NCI-H524 treated with DMSO at 0.1 percent for 48 hours (cell line): ENCODE results near the gene PCP4.

Source experiments
- DNase-seq: peaks from one replicate; lab custom pipeline; 2025; lab: John Stamatoyannopoulos, UW

The PCP4 gene

DNA sequence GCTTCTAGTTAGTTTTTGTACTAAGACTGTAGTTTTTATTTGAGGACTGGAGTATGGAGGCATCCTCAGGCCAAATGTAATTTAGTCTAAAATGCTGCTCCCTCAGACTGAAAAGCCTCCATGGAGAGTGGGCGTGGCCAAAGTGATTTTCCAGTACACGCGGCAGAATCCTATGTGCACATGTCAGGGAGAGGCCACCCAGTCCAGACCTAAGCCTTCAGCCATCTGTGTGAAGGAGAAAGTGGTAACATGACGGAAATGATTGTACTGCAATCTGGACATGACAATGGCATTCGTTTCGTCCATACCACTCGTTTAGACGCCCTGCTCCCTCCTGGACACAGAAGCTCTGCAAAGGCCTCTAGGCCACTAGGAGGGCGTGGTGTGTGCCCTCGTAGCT, 56.2 kb downstream of the PCP4 start:
- DNase-seq: no peak

DNA sequence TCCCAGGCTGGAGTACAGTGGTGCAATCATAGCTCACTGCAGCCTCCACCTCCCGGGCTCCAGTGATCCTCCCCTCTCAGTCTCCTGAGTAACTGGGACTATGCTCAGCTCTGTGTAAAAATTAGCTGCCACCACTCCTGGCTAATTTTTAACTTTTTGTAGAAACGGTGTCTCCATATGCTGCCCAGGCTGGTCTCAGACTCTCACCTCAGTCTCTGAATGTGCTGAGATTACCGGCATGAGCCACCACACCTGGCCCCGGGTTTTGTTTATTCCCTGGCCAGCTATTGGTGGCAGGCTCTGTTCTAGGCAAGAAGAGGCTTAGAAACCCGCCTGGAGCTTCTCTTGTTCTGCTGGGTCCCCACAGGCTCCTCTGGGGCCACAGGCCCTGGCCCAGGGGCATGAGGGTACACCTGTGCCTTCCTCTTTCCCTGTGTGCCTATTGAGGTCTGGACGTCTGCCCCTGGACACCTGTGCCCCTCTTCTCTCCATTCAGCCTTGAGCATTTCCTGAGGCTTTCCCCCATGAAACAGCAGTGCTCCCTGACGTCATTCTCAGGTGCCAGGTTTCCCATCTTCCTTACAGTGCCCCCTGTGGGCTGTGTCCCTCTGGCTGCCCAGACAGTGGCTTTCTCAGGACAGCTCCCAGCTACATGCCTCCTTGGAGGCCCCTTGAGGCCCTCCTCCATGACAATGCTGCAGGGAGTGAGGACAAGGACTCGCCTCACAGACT, 57.5 kb downstream of the PCP4 start:
- DNase-seq: no peak

DNA sequence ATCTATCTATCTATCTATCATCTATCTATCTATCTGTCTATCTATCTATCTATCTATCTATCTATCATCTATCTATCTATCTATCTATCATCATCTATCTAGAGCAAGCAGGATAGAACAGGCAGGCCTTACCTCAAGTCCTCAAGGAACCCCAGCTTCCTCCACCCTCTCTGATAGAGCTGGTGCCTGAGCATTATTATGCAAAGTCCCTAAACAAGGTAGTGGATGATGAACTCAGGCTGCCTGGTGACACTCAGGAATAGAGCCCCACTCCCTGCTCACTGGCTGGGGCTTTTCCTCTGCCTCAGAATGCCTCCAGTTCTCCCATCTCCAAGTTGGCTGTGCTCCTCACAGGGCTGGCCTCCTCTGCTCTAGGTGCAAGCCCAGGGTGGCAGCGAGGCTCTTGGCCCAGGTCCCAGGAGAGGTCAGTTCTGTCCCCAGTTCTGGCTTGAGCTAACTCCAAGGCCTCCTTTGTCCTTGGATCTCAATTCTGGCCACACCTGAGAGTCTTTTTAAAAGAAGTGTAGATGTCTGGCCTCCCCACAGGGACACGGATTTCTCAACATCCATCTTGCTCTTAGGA, 60.2 kb downstream of the PCP4 start:
- DNase-seq: no peak

DNA sequence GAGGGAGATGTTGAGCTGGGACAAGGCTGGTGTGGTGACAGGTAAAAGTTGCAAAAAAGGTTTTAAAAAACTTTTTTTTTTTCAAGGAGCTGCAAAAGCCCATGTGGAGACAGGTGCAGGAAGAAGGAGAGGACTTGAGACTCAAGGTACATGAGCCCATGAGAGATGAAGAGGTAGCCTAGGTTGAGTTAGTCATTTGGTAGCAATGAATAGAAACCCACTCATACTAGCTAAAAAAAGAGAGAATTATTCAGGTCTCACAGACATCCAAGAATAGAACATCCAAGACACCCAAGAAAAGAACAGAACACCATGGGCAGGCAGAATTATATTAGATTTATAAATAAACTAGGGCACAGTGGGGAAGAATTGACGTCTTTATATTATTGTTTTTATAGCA, 65.1 kb downstream of the PCP4 start:
- no peak for DNase-seq

DNA sequence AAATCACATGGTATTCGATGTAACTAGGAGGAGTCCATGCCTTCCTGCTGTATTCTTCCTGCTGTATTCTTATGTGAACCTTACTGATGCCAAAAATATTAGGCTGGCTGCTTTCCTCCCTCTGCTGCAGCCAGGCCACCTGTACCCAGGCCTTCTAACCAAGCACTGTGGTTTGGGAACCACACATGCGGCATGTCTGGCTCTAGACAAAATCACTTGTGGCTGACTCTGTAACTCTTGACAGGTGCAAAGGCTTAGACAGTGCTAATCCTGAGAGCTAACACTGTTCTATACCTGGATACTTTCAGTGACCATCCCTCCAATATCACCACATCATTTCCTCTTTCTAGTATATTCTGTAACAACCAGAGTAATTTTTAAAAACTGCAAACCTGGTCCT, 67.7 kb downstream of the PCP4 start:
- no peak for DNase-seq

DNA sequence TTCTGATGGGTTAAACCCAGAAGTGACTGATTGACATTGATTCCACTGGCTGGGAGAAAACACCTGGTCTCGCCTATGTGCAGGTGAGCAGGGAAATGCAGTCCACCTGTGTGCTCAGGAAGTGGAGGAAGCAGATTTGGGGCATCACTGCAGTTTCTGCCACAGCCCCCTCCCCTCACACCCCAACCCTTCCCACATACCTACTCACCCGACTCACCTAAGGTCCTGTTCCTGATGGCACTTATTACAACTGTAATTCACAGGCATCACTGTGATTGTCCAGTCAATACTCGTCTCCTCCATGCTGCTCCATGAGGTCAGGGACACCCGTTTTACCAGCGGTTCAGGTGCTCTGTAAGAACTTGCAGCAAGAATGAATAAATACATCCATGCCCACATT, 68.5 kb downstream of the PCP4 start:
- no peak for DNase-seq

DNA sequence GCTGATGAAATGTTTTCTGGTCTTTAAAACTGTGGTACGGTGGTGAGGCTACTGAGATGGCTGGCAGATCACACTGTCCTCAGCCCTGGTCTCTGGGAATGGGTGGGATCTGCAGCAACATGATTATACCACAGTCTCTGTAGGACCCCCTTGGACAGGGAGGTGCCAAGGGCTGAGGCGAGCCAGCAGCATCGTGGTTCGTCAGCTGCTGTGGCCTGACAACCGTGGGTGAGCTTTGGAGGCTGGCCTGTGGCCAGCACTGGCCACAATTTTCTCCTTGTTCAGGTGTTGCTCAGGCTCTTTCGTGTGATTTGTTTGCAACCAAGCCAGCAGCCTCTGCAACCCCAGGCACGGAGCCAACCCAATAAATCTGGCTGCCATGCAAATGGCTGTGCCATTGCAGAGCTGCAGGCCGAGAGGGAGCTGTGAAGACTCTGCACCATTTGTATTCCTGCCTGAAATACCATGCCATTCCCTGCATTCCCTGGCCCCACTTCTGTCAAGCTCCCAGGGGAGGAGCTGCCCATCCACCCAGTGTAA, 70.9 kb downstream of the PCP4 start:
- DNase-seq: no peak

DNA sequence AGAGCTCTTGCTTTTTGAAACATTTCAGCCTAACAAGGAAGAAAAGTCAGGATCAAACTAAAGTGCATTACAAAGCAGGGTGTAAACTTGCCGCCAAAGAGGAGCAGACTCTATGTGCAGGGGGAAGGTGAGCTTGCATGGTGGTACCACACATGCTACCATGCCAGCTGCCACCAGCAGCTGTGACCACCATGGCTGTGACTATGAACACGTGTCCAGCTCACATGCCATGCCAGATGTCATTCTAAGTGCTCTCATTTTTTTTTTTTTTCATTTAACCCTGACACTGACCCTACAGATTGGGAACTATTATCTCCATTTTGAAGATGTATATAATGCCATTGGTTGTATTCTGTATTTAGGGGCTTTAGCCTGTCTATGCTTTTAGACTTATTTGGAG, 79.0 kb downstream of the PCP4 start:
- DNase-seq: peak; percentile 57

DNA sequence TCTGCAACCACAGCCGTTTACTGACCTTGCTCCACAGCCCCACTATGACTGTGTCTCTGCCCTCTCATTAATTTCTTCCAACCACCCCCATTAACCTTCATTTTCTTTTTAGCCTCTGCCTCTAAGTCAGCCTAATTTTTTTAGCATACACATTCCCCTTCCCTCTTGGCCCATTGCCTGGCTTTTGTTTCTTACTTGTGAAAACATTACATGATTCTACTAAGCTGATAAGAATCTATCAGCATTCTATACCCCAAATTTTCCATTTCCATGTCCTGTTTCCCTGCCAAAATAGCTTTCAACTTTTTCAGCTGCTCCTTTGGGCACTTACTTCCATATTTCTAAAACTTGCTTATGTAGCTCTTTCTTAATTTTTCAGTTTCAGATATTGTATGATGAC, 79.8 kb downstream of the PCP4 start:
- DNase-seq: no peak

DNA sequence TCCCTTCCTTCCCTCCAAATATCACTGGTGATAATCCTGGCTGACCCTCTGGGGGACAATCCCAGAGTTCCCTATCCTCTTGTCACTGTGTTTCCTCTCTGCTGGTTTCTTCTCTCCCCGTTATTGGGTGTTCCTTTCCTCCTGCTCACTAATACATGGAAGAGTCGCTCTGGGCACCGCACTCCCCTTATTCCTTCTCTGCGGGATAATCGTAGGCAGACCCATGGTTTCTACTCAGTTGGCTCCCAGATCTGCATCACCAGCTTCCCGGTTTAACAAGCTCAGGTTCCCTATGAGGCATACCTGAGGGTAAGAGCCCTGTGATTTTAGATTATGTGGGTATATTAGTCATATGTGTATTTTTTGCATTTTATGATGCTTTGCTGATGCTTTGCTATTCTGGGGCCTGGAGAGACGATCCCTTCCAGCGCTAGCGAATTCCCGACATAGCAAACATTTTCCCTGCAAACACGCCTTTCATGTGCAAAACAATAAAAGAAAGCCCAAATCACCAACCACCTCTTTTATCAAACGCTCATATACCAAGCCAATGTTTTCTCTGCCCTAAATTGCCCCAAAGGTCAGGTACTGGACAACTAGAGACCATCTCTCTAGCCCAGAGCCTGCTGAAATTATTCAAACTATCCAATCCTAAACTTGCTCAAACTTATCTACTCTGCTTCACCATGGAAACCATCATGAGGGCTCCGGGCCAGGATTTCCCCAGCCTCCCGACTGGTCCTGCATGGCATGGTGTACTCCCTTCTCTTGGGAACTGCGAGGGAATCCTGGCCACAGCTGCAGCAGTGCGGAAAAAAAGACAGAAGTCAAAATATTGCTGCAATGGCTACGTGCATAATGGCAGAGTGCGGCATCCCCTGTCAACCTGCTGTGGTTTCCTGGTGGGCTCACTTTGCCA, 84.2 kb downstream of the PCP4 start:
- no peak for DNase-seq

DNA sequence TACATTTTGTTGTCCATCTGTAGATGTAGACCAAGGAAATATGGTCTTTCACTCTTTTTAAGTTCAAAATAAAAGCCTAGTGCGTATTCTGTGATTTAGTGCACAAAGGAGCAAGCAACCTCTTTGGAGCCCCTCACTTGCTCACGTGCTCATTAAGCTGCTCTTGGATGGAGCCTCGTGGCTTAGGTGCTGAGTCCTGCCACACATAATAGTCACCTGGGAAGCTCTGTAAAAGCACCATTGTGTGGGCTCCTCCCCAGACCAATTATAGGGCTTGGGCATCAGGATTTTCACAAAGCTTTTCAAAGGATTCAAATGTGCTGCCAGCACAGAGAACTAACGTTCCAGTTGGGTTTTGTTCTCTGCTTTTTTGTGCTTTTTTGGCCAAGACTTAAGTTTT, 85.0 kb downstream of the PCP4 start:
- DNase-seq: no peak

DNA sequence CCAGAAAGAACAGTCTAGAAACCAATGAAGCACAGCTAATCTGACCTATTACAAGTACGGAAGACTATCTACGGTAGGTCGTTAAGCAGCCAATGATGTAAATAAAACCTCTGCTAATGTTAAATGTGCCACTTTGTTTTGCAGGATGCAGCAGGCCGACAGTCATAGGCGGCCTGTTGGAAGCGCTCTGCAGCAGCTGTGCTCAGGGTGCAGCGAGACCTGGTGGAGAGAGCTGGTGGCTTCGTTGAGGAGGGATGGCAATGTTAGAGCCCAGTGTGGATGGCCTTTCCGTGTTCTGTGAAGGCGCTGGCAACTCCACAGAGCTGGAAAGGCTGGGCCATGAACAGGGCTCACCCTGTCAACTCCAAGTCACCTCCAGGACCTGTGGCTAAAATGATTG, 87.3 kb downstream of the PCP4 start:
- no peak for DNase-seq

DNA sequence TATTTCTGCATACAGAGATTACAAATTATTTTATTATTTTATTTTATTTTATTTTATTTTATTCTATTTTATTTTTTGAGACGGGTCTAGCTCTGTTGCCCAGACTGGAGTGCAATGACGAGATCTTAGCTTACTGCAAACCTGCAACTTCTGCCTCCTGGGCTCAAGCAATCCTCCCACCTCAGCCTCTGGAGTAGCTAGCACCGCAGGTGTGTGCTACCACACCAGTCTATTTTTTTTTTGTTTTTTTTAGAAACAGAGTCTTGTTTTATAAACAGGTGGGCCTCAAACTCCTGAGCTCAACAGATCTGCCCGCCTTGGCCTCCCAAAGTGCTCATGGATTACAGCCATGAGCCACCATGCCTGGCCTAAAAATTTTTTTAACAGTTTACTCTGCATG, 88.1 kb downstream of the PCP4 start:
- DNase-seq: no peak

DNA sequence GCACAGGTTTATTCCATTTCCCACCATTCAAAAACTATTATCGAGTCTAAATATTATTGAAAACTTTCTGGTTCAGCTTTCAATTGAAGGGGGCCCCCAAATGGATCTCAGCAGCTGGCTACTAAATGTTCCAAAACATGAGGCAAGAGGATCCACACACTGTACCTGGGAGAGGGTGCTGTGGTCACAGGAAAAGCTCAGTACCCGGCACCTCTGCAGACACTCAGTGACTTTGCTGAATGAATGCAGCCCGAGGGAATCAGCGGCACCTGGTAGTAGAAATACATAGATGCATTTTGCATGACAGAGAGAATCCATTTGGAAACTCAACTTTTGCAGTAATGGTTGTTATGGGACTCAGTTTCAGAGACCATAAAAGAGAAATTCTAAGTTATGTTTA, 89.3 kb downstream of the PCP4 start:
- no peak for DNase-seq

DNA sequence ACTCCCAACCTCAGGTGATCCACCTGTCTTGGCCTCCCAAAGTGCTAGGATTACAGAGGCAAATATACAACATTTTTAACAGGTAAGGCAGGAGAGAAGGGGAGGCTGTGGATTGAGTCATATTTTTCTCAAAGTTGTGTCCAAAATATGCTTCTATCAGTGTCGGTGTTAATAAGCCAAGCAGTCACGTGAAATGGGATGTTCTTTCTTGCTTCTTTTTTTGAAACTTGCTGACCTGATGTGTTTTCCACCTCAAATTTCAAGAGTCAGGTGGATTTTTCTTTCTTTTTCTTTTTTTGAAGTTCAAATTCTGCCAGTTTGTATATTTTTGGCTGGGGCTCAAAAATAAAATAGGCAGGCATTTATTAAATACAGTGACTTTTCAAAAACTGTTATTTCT, 91.5 kb downstream of the PCP4 start:
- DNase-seq: no peak

DNA sequence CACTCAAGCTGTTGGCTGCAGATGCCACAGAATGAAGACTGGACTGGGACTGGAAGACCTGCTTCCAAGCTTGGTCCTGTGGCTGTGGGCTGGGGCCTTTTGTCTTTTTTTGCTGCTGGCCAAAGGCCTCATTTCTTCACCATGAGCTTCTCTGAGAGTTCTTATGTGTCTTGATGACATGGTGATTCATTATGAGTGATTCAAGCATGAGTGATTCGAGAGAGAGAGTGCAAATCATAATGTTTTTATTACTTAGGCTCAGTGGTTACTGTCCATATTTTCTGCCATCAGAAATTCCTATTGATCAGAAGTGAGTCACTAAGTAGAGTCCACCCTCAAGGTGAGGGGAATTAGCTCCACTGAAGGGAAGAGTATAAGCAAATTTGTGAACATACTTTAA, 94.0 kb downstream of the PCP4 start:
- DNase-seq: no peak

DNA sequence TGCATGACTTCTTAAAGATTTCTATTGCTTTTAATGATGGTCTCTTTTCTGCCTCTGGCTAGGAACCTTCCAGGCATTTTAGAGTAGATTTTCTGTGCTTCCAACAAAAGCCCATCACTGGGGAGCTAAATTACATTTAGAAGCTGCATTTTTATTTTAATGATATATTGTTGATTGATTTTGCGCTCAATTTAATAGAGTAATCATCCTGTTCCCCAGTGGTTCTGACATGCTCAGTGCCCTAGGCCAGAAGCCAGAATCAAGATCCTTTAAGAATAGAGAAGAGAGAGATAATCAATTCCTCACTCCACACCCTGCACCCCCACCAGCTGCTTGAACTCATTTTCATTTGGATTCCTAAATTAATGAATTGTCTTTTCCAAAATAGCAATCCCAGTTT, 97.8 kb downstream of the PCP4 start:
- no peak for DNase-seq

DNA sequence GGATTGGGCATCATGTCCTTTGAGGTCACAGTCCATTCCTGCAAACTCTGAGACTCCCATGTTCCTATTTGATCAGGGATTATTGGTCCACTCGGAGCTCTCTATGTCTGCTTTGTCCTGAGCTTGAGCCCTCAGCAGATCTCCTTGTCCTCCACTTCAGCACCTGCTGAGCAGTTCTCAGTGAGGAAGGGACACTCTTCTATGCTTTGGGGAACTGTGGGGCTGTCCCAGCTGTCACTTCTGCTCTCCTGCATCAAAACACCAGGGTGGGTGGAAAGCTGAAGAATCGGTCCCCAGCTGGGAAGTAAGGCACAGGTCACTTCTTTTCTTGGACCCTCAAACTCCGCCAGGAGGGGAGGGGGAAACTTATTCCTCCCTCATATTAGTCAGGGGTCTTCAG, 99.5 kb downstream of the PCP4 start:
- DNase-seq: no peak

DNA sequence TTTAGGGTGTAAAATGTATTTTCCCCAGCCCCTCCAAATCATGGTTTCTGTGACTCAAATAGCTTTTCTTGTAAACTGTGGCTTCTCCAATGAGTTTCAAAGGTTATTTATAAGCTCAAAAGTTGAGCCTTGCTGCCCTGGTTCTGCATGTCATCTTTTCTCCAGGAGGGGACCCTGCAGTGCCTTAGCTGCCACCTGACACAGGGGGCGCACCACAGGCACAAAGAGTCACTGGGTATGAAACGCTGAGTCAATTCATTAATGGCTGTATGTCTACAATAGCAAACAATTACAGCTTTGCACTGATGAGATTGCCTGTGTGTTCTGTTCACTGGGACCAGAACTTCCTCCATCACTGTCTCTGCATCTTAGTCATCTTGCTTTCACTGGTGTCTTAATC, 100.8 kb downstream of the PCP4 start:
- no peak for DNase-seq

DNA sequence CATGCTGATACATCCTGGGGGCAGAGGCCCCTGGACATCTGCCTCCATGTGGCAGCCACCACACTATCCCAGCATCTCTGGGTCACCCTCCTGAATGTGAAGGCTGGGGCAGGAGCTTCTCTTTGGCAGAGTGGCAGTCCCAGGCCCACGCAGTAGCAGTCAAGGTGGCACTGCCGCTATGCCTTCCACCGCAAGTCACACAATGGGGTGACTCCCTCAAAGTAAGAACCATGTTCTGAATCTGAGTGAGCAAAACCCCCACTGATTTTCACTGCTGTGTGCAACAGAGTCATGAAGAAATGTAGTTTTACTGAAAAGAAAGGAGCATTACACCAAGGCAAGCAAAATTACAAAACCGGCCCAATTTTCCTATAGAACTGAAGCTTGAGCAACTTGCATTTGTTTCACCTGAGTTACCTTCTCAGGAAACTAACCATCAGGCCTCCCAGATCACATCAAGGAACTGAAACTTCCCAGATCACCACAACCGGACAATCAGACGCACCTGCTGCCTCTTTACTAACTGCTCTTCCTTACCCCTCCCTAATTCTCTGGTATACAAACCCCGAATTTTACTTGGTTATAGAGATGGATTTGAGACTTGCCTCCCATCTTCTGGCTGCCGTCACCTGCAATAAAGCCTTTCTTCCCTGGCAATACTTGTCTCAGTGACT, 102.6 kb downstream of the PCP4 start:
- no peak for DNase-seq

DNA sequence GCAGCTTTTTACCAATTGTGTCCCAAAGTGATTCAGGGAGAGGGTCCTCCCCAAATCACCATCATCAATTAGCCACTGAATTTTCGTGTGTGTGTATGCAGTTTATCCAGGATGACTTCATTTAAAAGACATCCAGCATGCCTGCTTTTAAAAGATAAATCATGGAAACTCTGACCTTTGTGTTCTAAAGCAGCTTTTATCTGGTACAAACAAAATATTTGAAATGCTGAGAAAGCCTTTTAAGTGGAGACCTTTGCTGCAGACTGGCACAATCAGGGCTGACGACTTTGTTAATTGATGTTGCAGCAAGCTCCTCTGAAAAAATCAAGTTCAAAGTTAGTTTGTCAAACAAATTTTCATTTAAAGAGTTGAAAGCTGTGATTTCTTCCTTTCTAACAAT, 104.7 kb downstream of the PCP4 start:
- no peak for DNase-seq

DNA sequence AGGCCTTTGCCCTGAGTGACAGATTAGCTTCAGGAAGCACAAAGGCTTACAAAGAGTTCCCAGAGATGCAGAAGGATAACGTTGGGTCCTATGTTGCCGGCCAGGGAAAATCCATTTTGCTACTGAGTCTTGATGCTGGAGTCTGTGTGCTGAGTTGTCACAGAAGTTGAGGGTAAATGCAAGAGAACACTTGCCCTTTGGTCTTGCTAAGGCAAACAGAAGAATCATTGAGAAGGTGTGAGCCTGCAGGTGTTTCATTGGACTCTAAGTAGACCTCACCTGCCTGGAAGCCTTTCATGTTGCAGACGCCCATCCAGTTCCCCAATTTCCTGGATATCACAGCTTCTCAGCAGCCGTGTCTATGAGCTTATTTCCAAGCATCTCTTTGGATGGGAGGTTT, 105.2 kb downstream of the PCP4 start:
- DNase-seq: no peak
